ENCODE results near the gene APH1A.
"Not testable (repeated sequence)": the region's sequence is repeated elsewhere in the genome, so short reads cannot be mapped to it uniquely, and the experiment has no call there.

APH1A gene

GRCh38 chr1:150267896-150268295 is 920 bp downstream of the APH1A start:
- DNase-seq, result no peak

GRCh38 chr1:150263549-150263948 is 5.3 kb downstream of the APH1A start:
- no peak for DNase-seq

GRCh38 chr1:150262388-150263320 is 6.2 kb downstream of the APH1A start:
- DNase-seq, result no peak

- no peak for DNase-seq
Measured at GRCh38 chr1:150261367-150261766, 7.4 kb downstream of the APH1A start.

GRCh38 chr1:150259758-150260669 is 8.8 kb downstream of the APH1A start:
- peak; percentile 71 for DNase-seq

GRCh38 chr1:150259217-150259616 is 9.6 kb downstream of the APH1A start:
- no peak for DNase-seq

- no peak for DNase-seq
Measured at GRCh38 chr1:150257624-150258585, 10.9 kb downstream of the APH1A start, which contains the start of gene CA14. Gene CA14, plus strand, starts transcription at chr1:150257774. Its CDS starts 355 bp downstream, at chr1:150258129.

GRCh38 chr1:150256554-150257341 is 12.1 kb downstream of the APH1A start:
- DNase-seq, result no peak

- DNase-seq, result no peak
Measured at GRCh38 chr1:150256198-150256553, 12.6 kb downstream of the APH1A start.

GRCh38 chr1:150249936-150250335 is 18.9 kb downstream of the APH1A start:
- DNase-seq, result no peak

GRCh38 chr1:150243003-150243402 is 25.8 kb downstream of the APH1A start:
- no peak for DNase-seq

- no peak for DNase-seq
Measured at GRCh38 chr1:150237746-150238145, 31.1 kb downstream of the APH1A start.

GRCh38 chr1:150237176-150237575 is 31.6 kb downstream of the APH1A start:
- DNase-seq, result not testable (repeated sequence)

GRCh38 chr1:150236614-150237100 is 32.2 kb downstream of the APH1A start:
- no peak for DNase-seq

- DNase-seq, result peak; percentile 96
Measured at GRCh38 chr1:150235852-150236613, 32.8 kb downstream of the APH1A start, which contains the start of gene ANP32E. Gene ANP32E, minus strand, starts transcription at chr1:150236112. Its CDS starts 326 bp downstream, at chr1:150235786.

- DNase-seq, result no peak
Measured at GRCh38 chr1:150235294-150235851, 33.4 kb downstream of the APH1A start.

GRCh38 chr1:150234566-150235293 is 34.1 kb downstream of the APH1A start:
- peak; percentile 62 for DNase-seq

GRCh38 chr1:150234309-150234565 is 34.6 kb downstream of the APH1A start:
- DNase-seq, result no peak

All from NCI-H2107 (cell line).